HepG2 (cell line): Measurements from ENCODE around the gene QRICH2. TPM values are rescaled to one million over a fixed set of nuclear protein-coding genes. Genes with fewer than 3 reads are reported as not detected.

ENCODE experiments used
- BCLAF1 ChIP-seq: fragments of 450-650 bp; IDR thresholded peaks from 2 replicates; pipeline ENCODE4 v1.6.1; 2017; ENCODE audit warnings: mild to moderate bottlenecking
- GABPA ChIP-seq, 2 experiments: IDR thresholded peaks; 2 replicates each; pipeline ENCODE4 v1.6.1; 2011 to 2016; ENCODE audit warnings: low read depth in 2 of 2, low read length in 1 of 2, missing biosample characterization in 1 of 2, missing genetic modification characterization in 1 of 2
- SMAD3 ChIP-seq: sonication (generic); formaldehyde crosslinking; IDR thresholded peaks from 2 replicates; pipeline ENCODE4 v1.4.0; 2020; ENCODE audit warnings: missing genetic modification reagents
- ZNF224 ChIP-seq: sonication (generic); formaldehyde crosslinking; IDR thresholded peaks from 2 replicates; pipeline ENCODE4 v1.5.0; 2020; ENCODE audit warnings: mild to moderate bottlenecking, missing genetic modification reagents
- ZNF256 ChIP-seq: sonication (generic); formaldehyde crosslinking; conservative IDR thresholded peaks from 2 replicates; pipeline ENCODE4 v1.4.0; 2020; ENCODE audit warnings: missing genetic modification reagents
- ZNF530 ChIP-seq: sonication (generic); formaldehyde crosslinking; IDR thresholded peaks from 2 replicates; pipeline ENCODE4 v1.5.0; 2020; ENCODE audit warnings: low read depth, mild to moderate bottlenecking, missing genetic modification reagents
- ZNF543 ChIP-seq: sonication (generic); formaldehyde crosslinking; IDR thresholded peaks from 2 replicates; pipeline ENCODE4 v1.4.0; 2020; ENCODE audit warnings: mild to moderate bottlenecking, missing genetic modification reagents
- ZNF567 ChIP-seq: sonication (generic); formaldehyde crosslinking; IDR thresholded peaks from 2 replicates; pipeline ENCODE4 v1.8.1; 2023; ENCODE audit warnings: mild to moderate bottlenecking, missing genetic modification reagents, borderline replicate concordance
- ZNF598 ChIP-seq: sonication (generic); formaldehyde crosslinking; IDR thresholded peaks from 2 replicates; pipeline ENCODE4 v1.5.1; 2020; ENCODE audit warnings: mild to moderate bottlenecking, missing genetic modification reagents, borderline replicate concordance
- polyA plus RNA-seq, 8 experiments: library from polyadenylated mRNA; depleted of rRNA in 3 of 8; stranded (reverse) in 7 of 8; unstranded in 1 of 8; fragments of >200 nt; fragmentation: Illumina TruSeq in 4 of 8; extraction: Trizol in 4 of 8; gene quantifications; 2 replicates each; pipeline versions ENCODE4 v1.2.1 to v1.2.3, GENCODE V29; 2011 to 2016; ENCODE audit warnings: low read depth in 4 of 8, missing spikeins in 1 of 8, mixed read lengths in 1 of 8; ENCODE audit not compliant: insufficient read depth in 1 of 8
- total RNA-seq, 5 experiments: library from RNA; depleted of rRNA; stranded (reverse); fragments of >200 nt; fragmentation: Illumina TruSeq; extraction: Trizol; gene quantifications; 2 replicates each; pipeline ENCODE4 v1.2.3, GENCODE V29; 2016; ENCODE audit warnings: low read depth in 1 of 5
- TF ChIP-seq, protein P1 (sequence below): sonication (generic); formaldehyde crosslinking; IDR thresholded peaks from 2 replicates; pipeline ENCODE4 v1.5.1; 2020; ENCODE audit warnings: missing genetic modification reagents, mild to moderate bottlenecking, borderline replicate concordance
- TF ChIP-seq, protein P2 (sequence below): IDR thresholded peaks from 2 replicates; pipeline ENCODE4 v1.6.1; 2016; ENCODE audit warnings: missing biosample characterization, missing genetic modification reagents, low read depth
- TF ChIP-seq, protein P3 (sequence below): IDR thresholded peaks from 2 replicates; pipeline ENCODE4 v1.6.1; 2012; ENCODE audit warnings: low read length, improper control_type of control experiment

QRICH2 gene
- total and polyA plus RNA-seq, 2 of the 13 experiments (the other 11 are each of a cell fraction or from before 2014, with no cell fraction given) = 3.7 to 5.7 TPM

DNA sequence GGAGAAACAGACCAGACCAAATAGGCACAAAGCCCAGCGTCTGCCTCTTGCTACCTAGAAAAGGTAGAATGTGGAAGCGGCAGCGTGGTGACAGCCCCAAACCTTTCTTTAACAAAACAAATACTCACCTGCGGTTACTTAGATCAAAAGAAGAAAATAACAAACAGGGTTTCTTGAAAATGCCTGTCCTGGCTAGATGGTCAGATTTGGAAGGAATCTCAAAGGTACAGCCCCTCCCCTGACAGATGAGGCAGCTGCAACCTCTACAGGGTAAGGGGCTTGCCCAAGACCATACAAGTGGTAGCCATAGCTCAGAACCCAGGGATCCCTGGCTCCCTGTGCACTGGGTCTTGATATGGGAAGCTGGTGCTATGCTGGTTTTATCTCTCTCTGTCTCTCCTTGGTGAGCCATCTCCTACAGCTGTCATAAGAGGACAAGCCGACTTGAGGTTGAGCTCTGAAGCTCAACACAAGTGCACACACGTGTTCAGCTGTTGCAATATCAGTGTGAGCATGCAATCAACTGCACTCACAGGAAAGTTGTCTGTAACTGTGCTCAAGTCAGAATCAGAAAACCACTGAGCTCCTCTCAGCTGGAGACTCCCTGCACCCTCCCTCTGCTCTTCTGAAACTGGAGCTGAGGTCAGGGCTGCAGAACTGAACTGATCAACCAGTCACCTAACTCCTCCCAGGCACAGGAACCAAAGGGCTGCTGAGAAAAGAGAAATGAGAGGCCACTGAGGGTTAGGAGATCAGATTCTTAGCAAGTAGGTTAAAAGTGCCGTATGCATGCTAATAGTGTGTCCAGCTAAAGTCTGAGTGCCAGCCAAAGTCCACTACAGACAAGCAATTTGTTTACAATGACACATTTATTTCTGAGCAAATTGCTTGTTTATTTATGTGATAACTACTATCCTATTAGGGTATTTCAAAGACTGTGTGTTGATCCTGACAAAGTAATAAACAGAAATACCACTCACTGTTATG, 61.7 kb downstream of the QRICH2 start (continued):
- TF ChIP-seq ZNF256 (CRISPR knock-in tag) (no peak), ZNF224 (CRISPR knock-in tag) (no peak), SMAD3 (CRISPR knock-in tag) (no peak), ZNF567 (no peak), ZNF598 (CRISPR knock-in tag) (no peak), ZNF543 (CRISPR knock-in tag) (no peak), ZNF530 (CRISPR knock-in tag) (no peak), GABPA (IDR thresholded peaks at IDR 0.05; ENCODE audit: low read depth, low read length) (no peak), GABPA (CRISPR knock-in tag; IDR thresholded peaks at IDR 0.05; ENCODE audit: low read depth) (no peak), BCLAF1 (no peak)
- TF ChIP-seq, protein P1, sequence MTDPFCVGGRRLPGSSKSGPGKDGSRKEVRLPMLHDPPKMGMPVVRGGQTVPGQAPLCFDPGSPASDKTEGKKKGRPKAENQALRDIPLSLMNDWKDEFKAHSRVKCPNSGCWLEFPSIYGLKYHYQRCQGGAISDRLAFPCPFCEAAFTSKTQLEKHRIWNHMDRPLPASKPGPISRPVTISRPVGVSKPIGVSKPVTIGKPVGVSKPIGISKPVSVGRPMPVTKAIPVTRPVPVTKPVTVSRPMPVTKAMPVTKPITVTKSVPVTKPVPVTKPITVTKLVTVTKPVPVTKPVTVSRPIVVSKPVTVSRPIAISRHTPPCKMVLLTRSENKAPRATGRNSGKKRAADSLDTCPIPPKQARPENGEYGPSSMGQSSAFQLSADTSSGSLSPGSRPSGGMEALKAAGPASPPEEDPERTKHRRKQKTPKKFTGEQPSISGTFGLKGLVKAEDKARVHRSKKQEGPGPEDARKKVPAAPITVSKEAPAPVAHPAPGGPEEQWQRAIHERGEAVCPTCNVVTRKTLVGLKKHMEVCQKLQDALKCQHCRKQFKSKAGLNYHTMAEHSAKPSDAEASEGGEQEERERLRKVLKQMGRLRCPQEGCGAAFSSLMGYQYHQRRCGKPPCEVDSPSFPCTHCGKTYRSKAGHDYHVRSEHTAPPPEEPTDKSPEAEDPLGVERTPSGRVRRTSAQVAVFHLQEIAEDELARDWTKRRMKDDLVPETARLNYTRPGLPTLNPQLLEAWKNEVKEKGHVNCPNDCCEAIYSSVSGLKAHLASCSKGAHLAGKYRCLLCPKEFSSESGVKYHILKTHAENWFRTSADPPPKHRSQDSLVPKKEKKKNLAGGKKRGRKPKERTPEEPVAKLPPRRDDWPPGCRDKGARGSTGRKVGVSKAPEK (CRISPR knock-in tag) = 0 out of 2 replicates have a peak, but pooled peaks have one; percentile 33
- TF ChIP-seq, protein P2, sequence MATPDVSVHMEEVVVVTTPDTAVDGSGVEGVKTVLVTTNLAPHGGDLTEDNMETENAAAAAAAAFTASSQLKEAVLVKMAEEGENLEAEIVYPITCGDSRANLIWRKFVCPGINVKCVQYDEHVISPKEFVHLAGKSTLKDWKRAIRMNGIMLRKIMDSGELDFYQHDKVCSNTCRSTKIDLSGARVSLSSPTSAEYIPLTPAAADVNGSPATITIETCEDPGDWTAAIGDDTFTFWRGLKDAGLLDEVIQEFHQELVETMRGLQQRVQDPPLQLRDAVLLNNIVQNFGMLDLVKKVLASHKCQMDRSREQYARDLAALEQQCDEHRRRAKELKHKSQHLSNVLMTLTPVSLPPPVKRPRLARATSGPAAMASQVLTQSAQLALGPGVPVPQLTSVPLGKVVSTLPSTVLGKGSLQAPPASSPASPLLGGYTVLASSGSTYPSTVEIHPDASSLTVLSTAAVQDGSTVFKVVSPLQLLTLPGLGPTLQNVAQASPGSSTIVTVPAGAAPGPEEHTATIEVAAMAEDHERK (CRISPR knock-in tag) = no peak
- TF ChIP-seq, protein P3, sequence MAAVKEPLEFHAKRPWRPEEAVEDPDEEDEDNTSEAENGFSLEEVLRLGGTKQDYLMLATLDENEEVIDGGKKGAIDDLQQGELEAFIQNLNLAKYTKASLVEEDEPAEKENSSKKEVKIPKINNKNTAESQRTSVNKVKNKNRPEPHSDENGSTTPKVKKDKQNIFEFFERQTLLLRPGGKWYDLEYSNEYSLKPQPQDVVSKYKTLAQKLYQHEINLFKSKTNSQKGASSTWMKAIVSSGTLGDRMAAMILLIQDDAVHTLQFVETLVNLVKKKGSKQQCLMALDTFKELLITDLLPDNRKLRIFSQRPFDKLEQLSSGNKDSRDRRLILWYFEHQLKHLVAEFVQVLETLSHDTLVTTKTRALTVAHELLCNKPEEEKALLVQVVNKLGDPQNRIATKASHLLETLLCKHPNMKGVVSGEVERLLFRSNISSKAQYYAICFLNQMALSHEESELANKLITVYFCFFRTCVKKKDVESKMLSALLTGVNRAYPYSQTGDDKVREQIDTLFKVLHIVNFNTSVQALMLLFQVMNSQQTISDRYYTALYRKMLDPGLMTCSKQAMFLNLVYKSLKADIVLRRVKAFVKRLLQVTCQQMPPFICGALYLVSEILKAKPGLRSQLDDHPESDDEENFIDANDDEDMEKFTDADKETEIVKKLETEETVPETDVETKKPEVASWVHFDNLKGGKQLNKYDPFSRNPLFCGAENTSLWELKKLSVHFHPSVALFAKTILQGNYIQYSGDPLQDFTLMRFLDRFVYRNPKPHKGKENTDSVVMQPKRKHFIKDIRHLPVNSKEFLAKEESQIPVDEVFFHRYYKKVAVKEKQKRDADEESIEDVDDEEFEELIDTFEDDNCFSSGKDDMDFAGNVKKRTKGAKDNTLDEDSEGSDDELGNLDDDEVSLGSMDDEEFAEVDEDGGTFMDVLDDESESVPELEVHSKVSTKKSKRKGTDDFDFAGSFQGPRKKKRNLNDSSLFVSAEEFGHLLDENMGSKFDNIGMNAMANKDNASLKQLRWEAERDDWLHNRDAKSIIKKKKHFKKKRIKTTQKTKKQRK = no peak
